ENCODE measurements around the gene SLC38A11.

Gene SLC38A11

GRCh38 chr2:164969909-164970690 is 14.8 kb upstream of the SLC38A11 start:
- DNase-seq, result no peak

GRCh38 chr2:164967781-164968228 is 12.5 kb upstream of the SLC38A11 start:
- no peak for DNase-seq

- DNase-seq, result no peak
These were observed 12.0 kb upstream of the SLC38A11 start for GRCh38 chr2:164967361-164967760.

- DNase-seq, result no peak
These were observed 9.4 kb upstream of the SLC38A11 start for GRCh38 chr2:164964700-164965099.

GRCh38 chr2:164960159-164960558 is 4.8 kb upstream of the SLC38A11 start:
- no peak for DNase-seq

- no peak for DNase-seq
These were observed 1.1 kb downstream of the SLC38A11 start for GRCh38 chr2:164954186-164954585.

- no peak for DNase-seq
These were observed 2.0 kb downstream of the SLC38A11 start for GRCh38 chr2:164953279-164953678.

- no peak for DNase-seq
These were observed 3.1 kb downstream of the SLC38A11 start for GRCh38 chr2:164952057-164952702.

GRCh38 chr2:164948540-164948939 is 6.8 kb downstream of the SLC38A11 start:
- no peak for DNase-seq

- DNase-seq, result no peak
These were observed 8.0 kb downstream of the SLC38A11 start for GRCh38 chr2:164947281-164947680.

GRCh38 chr2:164943289-164943688 is 12.0 kb downstream of the SLC38A11 start:
- DNase-seq, result no peak

- no peak for DNase-seq
These were observed 17.4 kb downstream of the SLC38A11 start for GRCh38 chr2:164937864-164938401.

- no peak for DNase-seq
These were observed 19.9 kb downstream of the SLC38A11 start for GRCh38 chr2:164935118-164936101.

GRCh38 chr2:164934401-164935117 is 20.8 kb downstream of the SLC38A11 start:
- no peak for DNase-seq

- no peak for DNase-seq
These were observed 21.6 kb downstream of the SLC38A11 start for GRCh38 chr2:164933671-164934189.

- no peak for DNase-seq
These were observed 22.9 kb downstream of the SLC38A11 start for GRCh38 chr2:164932377-164932776.

- no peak for DNase-seq
These were observed 27.1 kb downstream of the SLC38A11 start for GRCh38 chr2:164928101-164928673.

- DNase-seq, result no peak
These were observed 33.2 kb downstream of the SLC38A11 start for GRCh38 chr2:164922134-164922533.

- no peak for DNase-seq
These were observed 34.9 kb downstream of the SLC38A11 start for GRCh38 chr2:164920430-164920829.

- no peak for DNase-seq
These were observed 37.9 kb downstream of the SLC38A11 start for GRCh38 chr2:164917296-164917903.

- DNase-seq, result no peak
These were observed 39.8 kb downstream of the SLC38A11 start for GRCh38 chr2:164915566-164915965.
